A549 (cell line): ENCODE measurements around the gene PRPSAP2. TPM values are rescaled to one million over a fixed set of nuclear protein-coding genes. Genes with fewer than 3 reads are reported as not detected.
"Not testable (repeated sequence)": the region's sequence is repeated elsewhere in the genome, so short reads cannot be mapped to it uniquely, and the experiment has no call there.

Experiments
- ATAC-seq, 2 experiments: fragments of 200-7000 bp in 1 of 2; fragments of >200 bp in 1 of 2; cut with Nextera tagmentation in 1 of 2; cut with Tn5 transposase in 1 of 2; 3 replicates each; pipeline versions ENCODE4 v1.8.0 to v1.9.1; 2018 to 2020; ENCODE audit warnings: mild to moderate bottlenecking in 1 of 2, moderate library complexity in 1 of 2
- CTCF ChIA-PET: fragments of 300-600 bp; sonication (Branson Sonifier 250); formaldehyde crosslinking; extraction: SDS; loops from one replicate; lab custom pipeline; 2021; ENCODE audit warnings: antibody characterized with exemption, inconsistent platforms; lab: Yijun Ruan, JAX
- POLR2A ChIA-PET: fragments of 350-600 bp; formaldehyde crosslinking; extraction: SDS; loops from one replicate; lab custom pipeline; 2021; ENCODE audit warnings: antibody characterized with exemption, inconsistent platforms; lab: Yijun Ruan, JAX
- DNase-seq, 2 experiments: peaks; one replicate each; pipeline versions ENCODE4 v3.0.0 to v3.0.0-alpha.2; 2011 to 2016; ENCODE audit warnings: low read depth in 1 of 2, low spot score in 1 of 2
- FAIRE-seq: peaks from 2 replicates; lab custom pipeline; 2011; peaks lifted over from hg19 to GRCh38; lab: Jason Lieb, UNC
- H3K27ac ChIP-seq, 2 experiments: fragments of >200 bp; sonication (Bioruptor Twin); formaldehyde crosslinking; 3 replicates each; pipeline ENCODE4 v1.5.1; 2016 to 2017
- H3K4me1 ChIP-seq: fragments of >200 bp; sonication (Bioruptor Twin); formaldehyde crosslinking; 3 replicates; pipeline ENCODE4 v1.6.1; 2016
- H3K4me2 ChIP-seq: fragments of >200 bp; sonication (Bioruptor Twin); formaldehyde crosslinking; 3 replicates; pipeline ENCODE4 v1.6.1; 2016
- H3K4me3 ChIP-seq: fragments of >200 bp; sonication (Bioruptor Twin); formaldehyde crosslinking; 3 replicates; pipeline ENCODE4 v1.5.1; 2016
- H3K9me3 ChIP-seq: fragments of >200 bp; sonication (Bioruptor Twin); formaldehyde crosslinking; 3 replicates; pipeline ENCODE4 v1.6.1; 2016
- CEBPB ChIP-seq, 2 experiments: fragments of >200 bp in 1 of 2; sonication (Bioruptor Twin) in 1 of 2; formaldehyde crosslinking in 1 of 2; IDR thresholded peaks; 2 replicates each; pipeline ENCODE4 v1.6.1; 2012 to 2016
- EHF ChIP-seq: fragments of 250-450 bp; sonication (Bioruptor Pico); IDR thresholded peaks from 2 replicates; pipeline ENCODE4 v1.5.0; 2020; ENCODE audit warnings: mild to moderate bottlenecking
- ELK1 ChIP-seq: fragments of 150-350 bp; IDR thresholded peaks from 2 replicates; pipeline ENCODE4 v1.6.1; 2014; ENCODE audit warnings: low read depth, mild to moderate bottlenecking, low read length
- EP300 ChIP-seq, 2 experiments: fragments of >200 bp; sonication (Bioruptor Twin); formaldehyde crosslinking; IDR thresholded peaks; 2 replicates in 1 of 2; 3 replicates in 1 of 2; pipeline ENCODE4 v1.6.1; 2016 to 2017
- FOXS1 ChIP-seq: fragments of 250-450 bp; sonication (Bioruptor Pico); IDR thresholded peaks from 2 replicates; pipeline ENCODE4 v1.5.0; 2020; ENCODE audit warnings: mild to moderate bottlenecking, moderate library complexity
- HEYL ChIP-seq: fragments of 250-450 bp; sonication (Bioruptor Pico); IDR thresholded peaks from 2 replicates; pipeline ENCODE4 v1.8.0; 2021; ENCODE audit warnings: mild to moderate bottlenecking, moderate library complexity
- JUN ChIP-seq, 2 experiments: fragments of >200 bp; sonication (Bioruptor Twin); formaldehyde crosslinking; IDR thresholded peaks; 2 replicates in 1 of 2; 3 replicates in 1 of 2; pipeline ENCODE4 v1.6.1; 2016 to 2017
- RAD21 ChIP-seq, 2 experiments: fragments of >200 bp in 1 of 2; sonication (Bioruptor Twin) in 1 of 2; formaldehyde crosslinking in 1 of 2; IDR thresholded peaks in 1 of 2; conservative IDR thresholded peaks in 1 of 2; 2 replicates in 1 of 2; 3 replicates in 1 of 2; pipeline ENCODE4 v1.6.1; 2012 to 2018; ENCODE audit warnings: inconsistent platforms in 1 of 2
- SMC3 ChIP-seq: fragments of >200 bp; sonication (Bioruptor Twin); formaldehyde crosslinking; IDR thresholded peaks from 3 replicates; pipeline ENCODE4 v1.6.1; 2018; ENCODE audit warnings: inconsistent platforms
- TFCP2L1 ChIP-seq: fragments of 250-450 bp; sonication (Bioruptor Pico); IDR thresholded peaks from 2 replicates; pipeline ENCODE4 v1.5.0; 2021; ENCODE audit warnings: mild to moderate bottlenecking
- WGBS: methylation state at CpG from one replicate; pipeline ENCODE4 v1.1.6; 2017; ENCODE audit errors: missing lambda C conversion rate; 5-methylcytosine and 5-hydroxymethylcytosine counted together
- polyA plus RNA-seq, 4 experiments: library from polyadenylated mRNA; depleted of rRNA in 3 of 4; stranded (reverse); fragments of >200 nt; fragmentation: RNase III in 1 of 4; extraction: RNeasy Plus Mini Kit Qiagen cat#74134 plus additional on column Dnase treatment in 1 of 4; gene quantifications; 2 replicates in 3 of 4; 3 replicates in 1 of 4; pipeline ENCODE4 v1.2.3, GENCODE V29; 2011 to 2017
- TF ChIP-seq, protein P1 (sequence below): fragments of >200 bp; sonication (Bioruptor Twin); formaldehyde crosslinking; IDR thresholded peaks from 3 replicates; pipeline ENCODE4 v1.5.1; 2016
- TF ChIP-seq, protein P2 (sequence below): fragments of 450-650 bp; IDR thresholded peaks from 2 replicates; pipeline ENCODE4 v1.6.1; 2014; ENCODE audit warnings: antibody characterized with exemption

Gene PRPSAP2
- polyA plus RNA-seq, 2 of the 4 experiments (the other 2 are of a cell fraction): 53.3 to 82.1 TPM

GRCh38 chr17:18857864-18858566, at the start of gene PRPSAP2 (continued):
- TF ChIP-seq HEYL (CRISPR knock-in tag): no peak
- TF ChIP-seq SMC3: 0 out of 3 replicates have a peak, but pooled peaks have one; percentile 23

GRCh38 chr17:18815924-18816323, 42.0 kb upstream of the PRPSAP2 start:
- H3K4me3 ChIP-seq, H3K4me2 ChIP-seq, H3K4me1 ChIP-seq, FAIRE-seq, DNase-seq, POLR2A ChIA-PET, H3K27ac ChIP-seq, H3K9me3 ChIP-seq, CTCF ChIA-PET, ATAC-seq: not testable (repeated sequence)
- 51% methylated on average over 3 of the region's 3 CpGs for WGBS

GRCh38 chr17:18816489-18817371, 41.2 kb upstream of the PRPSAP2 start:
- POLR2A ChIA-PET, H3K4me1 ChIP-seq, H3K4me3 ChIP-seq, H3K9me3 ChIP-seq, H3K4me2 ChIP-seq, H3K27ac ChIP-seq: not testable (repeated sequence)
- TF ChIP-seq SMC3 (peak; percentile 67), RAD21 (conservative IDR thresholded peaks at IDR 0.05 in 1 of 2, IDR thresholded peaks at IDR 0.05 in 1 of 2) (peak; percentile 83 to 88)
- TF ChIP-seq, protein P1, sequence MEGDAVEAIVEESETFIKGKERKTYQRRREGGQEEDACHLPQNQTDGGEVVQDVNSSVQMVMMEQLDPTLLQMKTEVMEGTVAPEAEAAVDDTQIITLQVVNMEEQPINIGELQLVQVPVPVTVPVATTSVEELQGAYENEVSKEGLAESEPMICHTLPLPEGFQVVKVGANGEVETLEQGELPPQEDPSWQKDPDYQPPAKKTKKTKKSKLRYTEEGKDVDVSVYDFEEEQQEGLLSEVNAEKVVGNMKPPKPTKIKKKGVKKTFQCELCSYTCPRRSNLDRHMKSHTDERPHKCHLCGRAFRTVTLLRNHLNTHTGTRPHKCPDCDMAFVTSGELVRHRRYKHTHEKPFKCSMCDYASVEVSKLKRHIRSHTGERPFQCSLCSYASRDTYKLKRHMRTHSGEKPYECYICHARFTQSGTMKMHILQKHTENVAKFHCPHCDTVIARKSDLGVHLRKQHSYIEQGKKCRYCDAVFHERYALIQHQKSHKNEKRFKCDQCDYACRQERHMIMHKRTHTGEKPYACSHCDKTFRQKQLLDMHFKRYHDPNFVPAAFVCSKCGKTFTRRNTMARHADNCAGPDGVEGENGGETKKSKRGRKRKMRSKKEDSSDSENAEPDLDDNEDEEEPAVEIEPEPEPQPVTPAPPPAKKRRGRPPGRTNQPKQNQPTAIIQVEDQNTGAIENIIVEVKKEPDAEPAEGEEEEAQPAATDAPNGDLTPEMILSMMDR: peak; percentile 79
- peak; percentile 1 to 86 for DNase-seq
- WGBS: 36% methylated on average over 8 of the region's 9 CpGs
- peak; percentile 99 for FAIRE-seq
- ATAC-seq: peak; percentile 86 to 93
- CTCF ChIA-PET: interaction anchor here (0.6 to 1.1 kb wide), 6 partner anchors 33 to 206 kb away, joined by 3 to 7 read pairs (median 3); no protein-coding TSS in a partner anchor

GRCh38 chr17:18821430-18821829, 36.5 kb upstream of the PRPSAP2 start:
- POLR2A ChIA-PET, CTCF ChIA-PET: not testable (repeated sequence)
- WGBS: 62% methylated on average over 3 of the region's 3 CpGs

DNA sequence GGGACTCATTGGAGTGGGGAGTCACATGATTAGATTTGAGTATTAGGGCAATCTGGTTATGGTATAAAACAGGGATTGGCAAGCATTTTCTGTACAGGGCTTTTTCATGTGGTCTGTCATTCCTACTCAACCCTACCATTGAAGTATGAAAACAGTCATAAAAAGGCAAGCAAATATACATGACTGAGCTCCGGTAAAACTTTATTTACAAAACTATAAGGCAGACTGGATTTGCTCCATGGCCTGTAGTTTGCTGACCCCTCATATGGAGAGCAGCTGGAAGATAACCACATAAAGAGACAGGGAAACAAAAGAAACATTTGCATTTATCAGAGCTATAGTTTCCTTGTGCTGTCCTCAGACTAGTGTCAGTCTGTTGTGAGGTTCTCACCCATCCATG, 30.3 kb upstream of the PRPSAP2 start:
- H3K4me3 ChIP-seq, ATAC-seq, DNase-seq, H3K9me3 ChIP-seq, FAIRE-seq, H3K4me1 ChIP-seq, CTCF ChIA-PET, H3K27ac ChIP-seq, POLR2A ChIA-PET, H3K4me2 ChIP-seq: not testable (repeated sequence)
- 71% methylated on average over 1 of the region's 1 CpG for WGBS

More at GRCh38 chr17:18821430-18821829, 36.5 kb upstream of the PRPSAP2 start:
- H3K4me2 ChIP-seq, DNase-seq, H3K4me1 ChIP-seq, H3K27ac ChIP-seq, H3K4me3 ChIP-seq, ATAC-seq, FAIRE-seq, H3K9me3 ChIP-seq: not testable (repeated sequence)
- TF ChIP-seq, protein P2, sequence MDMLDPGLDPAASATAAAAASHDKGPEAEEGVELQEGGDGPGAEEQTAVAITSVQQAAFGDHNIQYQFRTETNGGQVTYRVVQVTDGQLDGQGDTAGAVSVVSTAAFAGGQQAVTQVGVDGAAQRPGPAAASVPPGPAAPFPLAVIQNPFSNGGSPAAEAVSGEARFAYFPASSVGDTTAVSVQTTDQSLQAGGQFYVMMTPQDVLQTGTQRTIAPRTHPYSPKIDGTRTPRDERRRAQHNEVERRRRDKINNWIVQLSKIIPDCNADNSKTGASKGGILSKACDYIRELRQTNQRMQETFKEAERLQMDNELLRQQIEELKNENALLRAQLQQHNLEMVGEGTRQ: 0 out of 2 replicates have a peak, but pooled peaks have one; percentile 20

- ATAC-seq: no peak
- Histone ChIP-seq H3K4me1 (peaks cover 16% of the 10 kb centered on the region), H3K4me3 (no peak overlapping the region), H3K27ac (peak overlapping the region in 1 of 2 experiments; percentile 49; a peak in 2 of 6 replicates), H3K4me2 (no peak overlapping the region), H3K9me3 (no peaks in the 10 kb centered on the region)
- no peak for FAIRE-seq
- POLR2A ChIA-PET: interaction anchor here (1.4 kb wide), 1 partner anchor 9 kb away, joined by 5 read pairs; the partner anchor contains the start of gene PRPSAP2
- 96% methylated on average over 6 of the region's 6 CpGs for WGBS
- no peak for DNase-seq
- no peak for TF ChIP-seq TFCP2L1
- TF ChIP-seq ELK1: no peak
- TF ChIP-seq EP300 (IDR thresholded peaks at IDR 0.05): no peak
- no peak for TF ChIP-seq FOXS1 (CRISPR knock-in tag)
- no peak for TF ChIP-seq JUN (IDR thresholded peaks at IDR 0.05)
- TF ChIP-seq CEBPB (IDR thresholded peaks at IDR 0.05): no peak
- TF ChIP-seq EHF (CRISPR knock-in tag): no peak
- CTCF ChIA-PET: interaction anchor here (3.8 kb wide), 1 partner anchor 112 kb away, joined by 9 read pairs; no protein-coding TSS in a partner anchor
Measured at GRCh38 chr17:18848501-18848900, 9.4 kb upstream of the PRPSAP2 start.
